Central memory CD8-positive, alpha-beta T cell (primary cell): ENCODE measurements around the gene OR6C70.
"Not testable (repeated sequence)": the region's sequence is repeated elsewhere in the genome, so short reads cannot be mapped to it uniquely, and the experiment has no call there.

Experiments used
- ATAC-seq: fragments of 150-1000 bp; cut with Tn5 transposase; replicated peaks from 2 replicates; pipeline ENCODE4 v1.10.0; 2022; ENCODE audit warnings: mild to moderate bottlenecking, moderate FRiP score, moderate number of reproducible peaks; ENCODE audit not compliant: poor library complexity, severe bottlenecking; ENCODE audit errors: extremely low read depth
- DNase-seq, 2 donors: peaks; one replicate each; pipeline ENCODE4 v3.0.0; 2021; ENCODE audit warnings: low spot score in 2 of 2
- H3K27ac Mint-ChIP-seq: one replicate; pipeline ENCODE4 v1.8.0; 2022; ENCODE audit warnings: low read depth, mild to moderate bottlenecking, moderate library complexity, mixed read lengths
- H3K27me3 Mint-ChIP-seq: one replicate; pipeline ENCODE4 v1.8.0; 2022; ENCODE audit warnings: mixed read lengths
- H3K36me3 Mint-ChIP-seq: one replicate; pipeline ENCODE4 v1.8.0; 2022; ENCODE audit warnings: mild to moderate bottlenecking, moderate library complexity, mixed read lengths; ENCODE audit not compliant: insufficient read depth
- H3K4me1 Mint-ChIP-seq: one replicate; pipeline ENCODE4 v1.8.0; 2022; ENCODE audit warnings: mixed read lengths
- H3K4me3 Mint-ChIP-seq: one replicate; pipeline ENCODE4 v1.8.0; 2022; ENCODE audit warnings: mild to moderate bottlenecking, moderate library complexity, mixed read lengths
- H3K9me3 Mint-ChIP-seq: one replicate; pipeline ENCODE4 v1.8.0; 2022; ENCODE audit warnings: mixed read lengths

OR6C70 gene

DNA sequence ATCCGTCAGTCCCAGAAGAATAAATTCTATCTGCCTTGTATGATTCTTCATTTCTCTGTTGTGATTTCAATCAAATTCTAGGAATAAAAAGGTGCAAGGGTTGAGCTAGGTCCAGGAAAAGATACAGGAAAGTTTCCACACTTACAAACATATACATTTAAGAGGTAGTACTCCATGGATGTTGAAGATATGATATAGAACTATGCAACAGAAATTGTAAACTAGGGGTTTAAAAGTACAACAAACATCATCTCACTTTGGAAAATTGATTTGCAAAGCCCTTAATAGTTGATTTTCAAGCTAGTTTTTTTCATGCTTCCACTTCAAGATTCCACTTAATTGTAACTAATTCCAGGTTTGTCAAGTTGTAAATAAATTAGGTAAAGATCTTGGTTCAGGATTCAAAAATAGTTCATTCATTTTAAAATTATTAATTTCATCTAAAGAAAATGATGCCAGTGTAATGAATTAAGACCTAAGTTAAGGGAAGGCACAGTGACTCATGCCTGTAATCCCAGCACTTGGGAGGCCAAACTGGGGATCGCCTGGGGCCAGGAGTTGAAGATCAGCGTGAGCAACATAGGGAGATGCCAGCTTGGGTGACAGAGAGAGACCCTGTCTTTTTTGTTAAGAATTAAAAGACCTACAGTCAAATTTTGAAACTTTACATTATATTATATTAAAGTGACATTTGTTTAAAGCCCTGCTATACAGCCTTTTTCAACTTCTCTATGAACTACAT lies at the start of gene OR6C70:
TSS of gene OR6C70 (minus strand) at position 51 of the 742 bp plus-strand sequence. CDS start at position 51, 0 bp downstream.
- ATAC-seq (no peak), DNase-seq (no peak)
- no peaks in the 10 kb centered on the region for H3K4me1 Mint-ChIP-seq
- H3K4me3 Mint-ChIP-seq: no peak within 1 kb of the TSS
- peaks cover 28% of the 10 kb centered on the region for H3K27me3 Mint-ChIP-seq
- H3K36me3 Mint-ChIP-seq: peaks cover 2% of the 10 kb centered on the region
- H3K9me3 Mint-ChIP-seq: no peaks in the 10 kb centered on the region
- H3K27ac Mint-ChIP-seq: no peak within 1 kb of the TSS

GRCh38 chr12:55516391-55516790 lies 46.5 kb upstream of the OR6C70 start:
- H3K27me3 Mint-ChIP-seq: peaks cover 53% of the 10 kb centered on the region
- DNase-seq (no peak), ATAC-seq (no peak)
- no peaks in the 10 kb centered on the region for H3K4me1 Mint-ChIP-seq
- no peaks in the 10 kb centered on the region for H3K36me3 Mint-ChIP-seq
- H3K27ac Mint-ChIP-seq: no peak overlapping the region
- no peaks in the 10 kb centered on the region for H3K9me3 Mint-ChIP-seq
- H3K4me3 Mint-ChIP-seq: no peak overlapping the region

DNA sequence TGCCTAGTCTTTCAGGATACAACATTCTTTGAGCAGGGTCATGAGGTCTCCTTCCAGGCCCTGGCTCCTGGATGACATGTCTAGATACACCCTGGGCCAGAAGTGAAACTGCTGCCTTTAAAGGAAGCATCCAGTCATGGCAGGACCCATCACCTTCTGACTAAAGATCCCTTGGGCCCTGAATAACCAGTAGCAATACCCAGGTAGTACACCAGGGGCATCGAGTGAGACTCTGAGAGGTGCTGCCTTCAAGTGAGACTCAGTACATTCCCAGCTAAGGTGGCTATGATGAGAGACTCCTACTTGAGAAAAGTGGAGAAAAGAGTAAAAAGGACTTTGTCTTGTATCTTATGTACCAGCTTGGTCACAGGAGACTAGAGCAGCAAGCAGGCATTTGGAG lies 45.8 kb upstream of the OR6C70 start:
- no peak for DNase-seq
- H3K27me3 Mint-ChIP-seq: peaks cover 53% of the 10 kb centered on the region
- H3K9me3 Mint-ChIP-seq: no peaks in the 10 kb centered on the region
- no peak for ATAC-seq
- no peaks in the 10 kb centered on the region for H3K36me3 Mint-ChIP-seq
- H3K4me3 Mint-ChIP-seq: no peak overlapping the region
- no peak overlapping the region for H3K27ac Mint-ChIP-seq
- H3K4me1 Mint-ChIP-seq: no peaks in the 10 kb centered on the region

DNA sequence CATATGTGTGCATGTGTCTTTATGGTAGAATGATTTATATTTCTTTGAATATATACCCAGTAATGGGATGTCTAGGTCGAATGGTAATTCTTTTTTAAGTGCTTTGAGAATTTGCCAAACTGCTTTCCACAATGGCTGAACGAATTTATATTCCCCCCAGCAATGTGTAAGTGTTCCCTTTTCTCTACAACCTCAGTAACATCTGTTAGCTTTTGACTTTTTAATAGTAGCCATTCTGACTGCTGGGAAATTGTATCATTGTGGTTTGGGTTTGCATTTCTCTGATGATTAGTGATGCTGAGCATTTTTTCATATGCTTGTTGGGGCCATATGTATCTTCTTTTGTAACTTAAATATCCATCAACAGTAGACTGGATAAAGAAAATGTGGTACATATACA lies 31.7 kb upstream of the OR6C70 start:
- H3K27me3 Mint-ChIP-seq: peaks cover 45% of the 10 kb centered on the region
- no peaks in the 10 kb centered on the region for H3K4me1 Mint-ChIP-seq
- no peaks in the 10 kb centered on the region for H3K36me3 Mint-ChIP-seq
- ATAC-seq (no peak), DNase-seq (no peak)
- H3K27ac Mint-ChIP-seq: no peak overlapping the region
- no peaks in the 10 kb centered on the region for H3K9me3 Mint-ChIP-seq
- no peak overlapping the region for H3K4me3 Mint-ChIP-seq

- H3K4me3 Mint-ChIP-seq: no peak overlapping the region
- no peaks in the 10 kb centered on the region for H3K4me1 Mint-ChIP-seq
- no peaks in the 10 kb centered on the region for H3K9me3 Mint-ChIP-seq
- DNase-seq (no peak), ATAC-seq (no peak)
- no peak overlapping the region for H3K27ac Mint-ChIP-seq
- no peaks in the 10 kb centered on the region for H3K36me3 Mint-ChIP-seq
- peaks cover 42% of the 10 kb centered on the region for H3K27me3 Mint-ChIP-seq
These were observed 29.9 kb upstream of the OR6C70 start for GRCh38 chr12:55499810-55500252.

DNA sequence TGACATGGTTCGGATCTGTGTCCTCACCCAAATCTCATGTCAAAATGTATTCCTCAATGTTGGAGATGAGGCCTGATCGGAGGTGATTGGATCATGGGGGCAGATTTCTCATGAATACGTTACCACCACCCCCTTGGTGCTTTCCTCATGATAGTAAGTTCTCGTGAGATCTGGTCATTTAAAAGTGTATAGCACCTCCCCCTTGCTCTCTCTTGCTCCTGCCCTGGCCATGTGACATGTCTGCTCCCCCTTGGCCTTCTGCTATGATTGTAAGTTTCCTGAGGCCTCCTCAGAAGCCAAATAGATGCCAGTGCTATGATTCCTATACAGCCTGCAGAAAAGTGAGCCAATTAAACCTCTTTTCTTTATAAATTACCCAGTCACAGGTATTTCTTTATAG lies 29.3 kb upstream of the OR6C70 start:
- H3K27me3 Mint-ChIP-seq: peaks cover 42% of the 10 kb centered on the region
- no peak overlapping the region for H3K4me3 Mint-ChIP-seq
- no peaks in the 10 kb centered on the region for H3K36me3 Mint-ChIP-seq
- H3K9me3 Mint-ChIP-seq: no peaks in the 10 kb centered on the region
- H3K27ac Mint-ChIP-seq: no peak overlapping the region
- DNase-seq (no peak), ATAC-seq (no peak)
- no peaks in the 10 kb centered on the region for H3K4me1 Mint-ChIP-seq

DNA sequence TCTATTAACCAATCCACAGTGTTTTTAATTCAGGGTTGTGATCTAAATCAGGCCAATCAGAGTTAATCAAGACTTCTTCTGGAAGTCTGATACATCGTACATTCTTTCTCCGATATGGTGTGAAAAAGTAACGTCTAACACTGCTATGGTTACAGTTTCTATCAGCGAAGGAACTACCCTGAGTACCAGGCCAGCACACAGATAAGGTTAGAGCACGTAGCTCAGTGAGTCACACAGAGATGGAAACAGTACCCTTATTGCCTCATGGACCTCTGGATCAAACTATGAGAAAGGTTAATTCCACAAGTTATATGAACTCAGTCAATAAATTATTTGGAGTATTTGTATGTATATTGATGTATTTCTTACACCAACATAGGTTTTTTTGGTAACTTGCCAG lies 25.6 kb upstream of the OR6C70 start:
- DNase-seq (no peak), ATAC-seq (no peak)
- Mint-ChIP-seq H3K36me3 (no peaks in the 10 kb centered on the region), H3K4me3 (no peak overlapping the region), H3K4me1 (no peaks in the 10 kb centered on the region), H3K27ac (no peak overlapping the region), H3K27me3 (peaks cover 36% of the 10 kb centered on the region), H3K9me3 (no peaks in the 10 kb centered on the region)

- no peak for DNase-seq
- no peak within 1 kb of the TSS for H3K27ac Mint-ChIP-seq
- peaks cover 16% of the 10 kb centered on the region for H3K27me3 Mint-ChIP-seq
- no peaks in the 10 kb centered on the region for H3K4me1 Mint-ChIP-seq
- H3K9me3 Mint-ChIP-seq: no peaks in the 10 kb centered on the region
- H3K36me3 Mint-ChIP-seq: no peaks in the 10 kb centered on the region
- H3K4me3 Mint-ChIP-seq: no peak within 1 kb of the TSS
- ATAC-seq: no peak
These were observed 22.1 kb upstream of the OR6C70 start, which contains the start of gene OR6C68 for GRCh38 chr12:55492078-55492477. OR6C68 (plus strand) TSS chr12:55492378; CDS start chr12:55492378, 0 bp downstream.

DNA sequence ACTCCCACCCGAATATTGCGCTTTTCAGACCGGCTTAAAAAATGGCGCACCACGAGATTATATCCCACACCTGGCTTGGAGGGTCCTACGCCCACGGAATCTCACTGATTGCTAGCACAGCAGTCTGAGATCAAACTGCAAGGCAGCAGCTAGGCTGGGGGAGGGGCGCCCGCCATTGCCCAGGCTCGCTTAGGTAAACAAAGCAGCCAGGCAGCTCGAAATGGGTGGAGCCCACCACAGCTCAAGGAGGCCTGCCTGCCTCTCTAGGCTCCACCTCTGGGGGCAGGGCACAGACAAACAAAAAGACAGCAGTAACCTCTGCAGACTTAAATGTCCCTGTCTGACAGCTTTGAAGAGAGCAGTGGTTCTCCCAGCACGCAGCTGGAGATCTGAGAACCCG lies 14.3 kb upstream of the OR6C70 start:
- not testable (repeated sequence) for H3K4me3 Mint-ChIP-seq, H3K4me1 Mint-ChIP-seq, H3K9me3 Mint-ChIP-seq, ATAC-seq, H3K36me3 Mint-ChIP-seq, H3K27ac Mint-ChIP-seq, DNase-seq
- H3K27me3 Mint-ChIP-seq: peaks cover 43% of the 10 kb centered on the region

- not testable (repeated sequence) for H3K4me3 Mint-ChIP-seq, H3K27ac Mint-ChIP-seq, H3K9me3 Mint-ChIP-seq, H3K4me1 Mint-ChIP-seq, H3K36me3 Mint-ChIP-seq, DNase-seq, ATAC-seq
- peaks cover 52% of the 10 kb centered on the region for H3K27me3 Mint-ChIP-seq
These were observed 9.2 kb upstream of the OR6C70 start for GRCh38 chr12:55479136-55479535.

DNA sequence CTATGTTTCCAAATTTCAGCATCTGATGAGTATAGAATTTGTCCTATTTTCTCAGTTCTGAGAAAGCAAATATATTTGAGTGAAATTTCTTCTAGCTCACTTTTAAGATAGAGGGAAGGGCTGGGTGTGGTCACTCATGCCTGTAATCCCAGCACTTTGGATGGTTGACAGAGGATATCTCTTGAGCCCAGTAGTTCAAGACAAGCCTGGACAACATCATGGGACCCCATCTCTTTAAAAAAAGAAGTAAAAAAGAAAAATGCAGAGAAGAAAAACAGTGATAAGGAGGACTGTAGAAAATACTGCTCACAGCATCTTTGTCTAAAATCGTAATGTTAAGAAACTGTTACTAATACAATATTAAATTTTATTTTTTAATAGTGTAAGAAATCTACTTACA lies 2.3 kb upstream of the OR6C70 start:
- H3K27me3 Mint-ChIP-seq: peaks cover 37% of the 10 kb centered on the region
- no peak for DNase-seq
- no peak for ATAC-seq
- no peaks in the 10 kb centered on the region for H3K4me1 Mint-ChIP-seq
- no peak overlapping the region for H3K27ac Mint-ChIP-seq
- H3K9me3 Mint-ChIP-seq: no peaks in the 10 kb centered on the region
- H3K4me3 Mint-ChIP-seq: no peak overlapping the region
- H3K36me3 Mint-ChIP-seq: peaks cover 2% of the 10 kb centered on the region

GRCh38 chr12:55469291-55469690 lies 647 bp downstream of the OR6C70 start:
- Mint-ChIP-seq H3K4me1 (no peaks in the 10 kb centered on the region), H3K9me3 (no peaks in the 10 kb centered on the region), H3K27ac (no peak overlapping the region), H3K4me3 (no peak overlapping the region), H3K27me3 (peaks cover 26% of the 10 kb centered on the region), H3K36me3 (peaks cover 2% of the 10 kb centered on the region)
- ATAC-seq (no peak), DNase-seq (no peak)

DNA sequence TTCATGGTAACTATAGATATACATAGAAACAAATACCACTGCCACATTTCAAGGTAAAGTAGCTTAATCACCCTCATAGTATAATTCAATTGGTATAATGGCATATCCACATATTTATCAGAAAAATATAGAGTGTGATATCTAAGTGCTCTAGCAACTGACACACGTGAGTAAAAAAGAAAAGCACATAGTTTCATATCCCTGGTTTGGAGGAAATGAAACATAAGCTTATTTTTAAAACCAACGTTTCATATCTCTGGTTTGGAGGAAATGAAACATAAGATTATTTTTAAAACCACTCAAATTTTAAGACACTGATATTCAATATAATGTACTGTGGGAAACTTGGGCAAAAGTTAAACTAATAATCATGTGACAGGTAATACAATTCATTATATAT lies 2.1 kb downstream of the OR6C70 start:
- Mint-ChIP-seq H3K4me1 (no peaks in the 10 kb centered on the region), H3K4me3 (no peak overlapping the region), H3K27ac (no peak overlapping the region), H3K36me3 (peaks cover 2% of the 10 kb centered on the region), H3K27me3 (peaks cover 38% of the 10 kb centered on the region), H3K9me3 (no peaks in the 10 kb centered on the region)
- ATAC-seq (no peak), DNase-seq (no peak)
